Breast epithelium (tissue), 3 donors: ENCODE measurements around the gene GRK5.

Experiments
- CTCF ChIP-seq, 3 donors: fragments of 450-650 bp; IDR thresholded peaks; one replicate each; pipeline ENCODE4 v1.5.1; 2016 to 2017; ENCODE audit warnings: antibody characterized with exemption in 3 of 3, mild to moderate bottlenecking in 3 of 3, moderate library complexity in 3 of 3
- POLR2AphosphoS5 ChIP-seq, 3 donors: sonication (generic); formaldehyde crosslinking; IDR thresholded peaks; one replicate each; pipeline ENCODE4 v1.6.1; 2017; ENCODE audit warnings: antibody characterized with exemption in 3 of 3

DNA sequence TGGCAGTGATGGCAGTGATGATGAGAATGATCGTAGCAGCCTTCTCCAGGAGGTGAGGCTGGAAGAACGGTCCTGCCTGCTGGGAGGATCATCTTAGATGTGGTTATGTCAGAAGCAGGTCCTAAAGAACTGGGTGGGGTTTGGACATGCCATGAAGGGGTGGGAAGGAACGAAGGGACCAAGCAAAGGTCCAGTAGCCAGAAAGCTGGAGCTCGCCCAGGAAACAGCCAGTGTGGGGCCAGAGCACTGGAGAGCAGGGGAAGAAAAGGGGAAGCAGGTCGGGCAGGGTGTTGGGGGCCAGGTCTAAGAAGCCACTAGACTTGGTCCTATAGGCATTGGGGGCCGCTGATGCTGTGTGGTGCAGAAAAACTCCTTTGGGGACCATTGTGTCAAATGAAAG is 207.8 kb downstream of the GRK5 start:
- TF ChIP-seq CTCF (IDR thresholded peaks at IDR 0.05) (no peak), POLR2AphosphoS5 (IDR thresholded peaks at IDR 0.05) (no peak)
